LNCaP clone FGC (cell line): ENCODE data around the gene HELB.

Experiments used
- DNase-seq: peaks from one replicate; pipeline ENCODE4 v3.0.0-alpha.2; 2011; ENCODE audit warnings: low read depth
- H3K4me3 ChIP-seq: 2 replicates; pipeline ENCODE4 v1.5.1; 2011; ENCODE audit warnings: mild to moderate bottlenecking, low read depth, low read length, control low read depth
- TF ChIP-seq, protein P1 (sequence below): IDR thresholded peaks from 2 replicates; pipeline ENCODE4 v1.5.1; 2012; ENCODE audit warnings: mild to moderate bottlenecking; ENCODE audit not compliant: control insufficient read depth, insufficient read depth; ENCODE audit errors: extremely low read depth

HELB gene

GRCh38 chr12:66319266-66319954 lies 17.1 kb downstream of the HELB start:
- no peak for DNase-seq
- no peak overlapping the region for H3K4me3 ChIP-seq
- TF ChIP-seq, protein P1, sequence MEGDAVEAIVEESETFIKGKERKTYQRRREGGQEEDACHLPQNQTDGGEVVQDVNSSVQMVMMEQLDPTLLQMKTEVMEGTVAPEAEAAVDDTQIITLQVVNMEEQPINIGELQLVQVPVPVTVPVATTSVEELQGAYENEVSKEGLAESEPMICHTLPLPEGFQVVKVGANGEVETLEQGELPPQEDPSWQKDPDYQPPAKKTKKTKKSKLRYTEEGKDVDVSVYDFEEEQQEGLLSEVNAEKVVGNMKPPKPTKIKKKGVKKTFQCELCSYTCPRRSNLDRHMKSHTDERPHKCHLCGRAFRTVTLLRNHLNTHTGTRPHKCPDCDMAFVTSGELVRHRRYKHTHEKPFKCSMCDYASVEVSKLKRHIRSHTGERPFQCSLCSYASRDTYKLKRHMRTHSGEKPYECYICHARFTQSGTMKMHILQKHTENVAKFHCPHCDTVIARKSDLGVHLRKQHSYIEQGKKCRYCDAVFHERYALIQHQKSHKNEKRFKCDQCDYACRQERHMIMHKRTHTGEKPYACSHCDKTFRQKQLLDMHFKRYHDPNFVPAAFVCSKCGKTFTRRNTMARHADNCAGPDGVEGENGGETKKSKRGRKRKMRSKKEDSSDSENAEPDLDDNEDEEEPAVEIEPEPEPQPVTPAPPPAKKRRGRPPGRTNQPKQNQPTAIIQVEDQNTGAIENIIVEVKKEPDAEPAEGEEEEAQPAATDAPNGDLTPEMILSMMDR = no peak

DNA sequence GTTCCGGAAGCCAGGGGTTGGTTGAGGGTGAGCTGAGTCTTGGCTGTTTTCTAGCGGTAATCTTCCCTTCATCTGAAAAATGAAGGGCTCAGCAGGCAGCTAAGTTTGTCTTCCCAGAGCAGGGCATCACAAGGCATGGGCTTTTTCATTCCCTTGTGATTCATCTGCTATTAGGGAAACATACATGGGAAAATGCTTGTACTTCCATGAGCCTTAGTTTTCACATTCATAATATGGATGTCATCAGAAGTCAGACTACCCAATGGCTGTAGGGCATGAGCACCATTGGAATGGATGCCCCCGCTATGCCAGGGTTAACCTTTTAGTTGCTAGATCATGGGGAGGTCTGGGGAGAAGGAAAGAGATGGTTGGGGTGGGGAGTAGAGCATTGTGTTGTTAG lies 18.7 kb downstream of the HELB start:
- H3K4me3 ChIP-seq = no peak overlapping the region
- TF ChIP-seq, protein P1 = no peak
- DNase-seq = no peak

DNA sequence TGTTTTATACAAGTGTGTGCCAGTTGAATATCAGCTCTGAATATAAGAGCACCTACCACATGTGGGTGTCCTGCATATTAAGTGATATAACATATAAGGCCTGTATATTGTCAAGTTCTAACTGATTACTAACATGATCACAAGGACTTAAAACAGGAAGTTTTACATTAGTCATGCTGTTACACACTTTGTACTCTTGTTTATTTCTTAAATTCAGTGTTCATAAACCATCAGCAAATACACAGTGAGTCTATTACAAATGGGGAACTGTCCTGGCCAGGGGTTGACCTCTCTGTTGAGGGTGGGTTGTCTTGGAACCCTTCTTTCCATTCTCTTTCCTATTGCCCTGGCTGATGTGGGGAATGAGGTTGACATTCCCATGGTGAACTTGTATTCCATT lies 19.1 kb downstream of the HELB start:
- TF ChIP-seq, protein P1 = no peak
- no peak for DNase-seq
- H3K4me3 ChIP-seq = no peak overlapping the region

- no peak for DNase-seq
- TF ChIP-seq, protein P1 = no peak
- H3K4me3 ChIP-seq = no peak overlapping the region
Observed at GRCh38 chr12:66323017-66323416, 20.7 kb downstream of the HELB start.

DNA sequence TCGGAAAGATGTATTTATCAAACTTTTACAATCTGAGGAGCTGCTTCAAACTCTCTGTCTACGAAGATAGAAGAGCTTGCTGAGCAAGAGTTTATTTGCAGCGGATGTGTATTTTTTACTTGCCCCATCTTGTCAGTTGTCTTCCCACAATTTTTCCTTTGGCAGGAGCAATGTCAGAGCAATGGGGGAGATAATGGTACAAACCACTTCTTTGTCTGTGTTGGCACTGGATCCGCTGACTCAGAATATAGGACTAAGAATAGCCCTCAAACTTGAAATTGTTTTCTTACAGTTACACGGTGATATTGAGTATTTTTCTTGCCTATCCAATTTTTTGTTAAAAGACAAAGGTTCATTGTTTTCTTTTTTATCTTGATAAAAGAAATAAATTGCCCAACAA lies 27.6 kb downstream of the HELB start:
- no peak for DNase-seq
- H3K4me3 ChIP-seq = no peak overlapping the region
- TF ChIP-seq, protein P1 = no peak

- TF ChIP-seq, protein P1 = no peak
- no peak overlapping the region for H3K4me3 ChIP-seq
- DNase-seq = no peak
Observed at GRCh38 chr12:66331016-66331415, 28.7 kb downstream of the HELB start.

- no peak for DNase-seq
- TF ChIP-seq, protein P1 = no peak
- H3K4me3 ChIP-seq = no peak overlapping the region
Observed at GRCh38 chr12:66331814-66332213, 29.5 kb downstream of the HELB start.
